KG1 (cell line): Measurements from ENCODE around the gene MKS1.

ENCODE experiments used
- DNase-seq: peaks from one replicate; lab custom pipeline; 2025; lab: John Stamatoyannopoulos, UW

MKS1 gene

DNA sequence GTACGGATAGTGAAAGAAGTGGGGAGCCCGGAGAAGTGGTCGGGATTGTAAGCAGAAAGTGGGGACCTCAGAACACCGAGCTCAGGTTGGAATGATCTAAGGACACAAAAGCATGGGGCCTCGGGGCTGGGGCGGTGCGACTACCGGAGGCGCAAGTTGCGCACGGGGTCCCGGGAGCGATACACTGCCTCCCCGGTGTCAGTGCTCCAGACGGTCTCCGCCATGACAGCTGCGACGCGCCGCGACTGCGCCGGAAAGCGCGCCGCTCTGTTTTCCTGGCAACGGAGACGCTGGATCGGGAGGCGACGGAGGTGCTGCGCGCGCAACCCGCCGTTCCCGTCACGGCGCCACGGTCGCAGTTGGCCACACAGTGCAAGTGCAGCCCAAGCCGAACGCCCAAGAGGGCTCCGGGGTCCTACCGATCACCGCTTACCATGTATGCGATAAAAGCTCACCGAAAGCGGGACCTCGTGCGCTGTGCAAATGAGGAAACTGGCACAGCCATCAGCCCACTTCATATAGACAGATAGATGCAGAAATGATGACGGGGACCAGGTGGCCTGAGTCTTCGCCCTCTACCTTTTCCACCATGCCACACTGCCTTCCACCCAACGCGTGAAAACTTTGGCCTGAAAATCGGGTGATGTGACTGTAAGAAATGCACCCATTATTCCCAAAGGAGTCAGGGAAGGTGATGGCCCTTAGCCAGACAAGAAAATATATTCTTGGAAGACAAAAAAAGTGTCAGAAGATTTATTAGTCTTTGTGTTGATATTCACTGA, at the start of gene MKS1:
Gene MKS1 (minus strand): TSS at position 249 of the 782 bp plus-strand sequence. CDS start 25 bp downstream, at position 224.
- peak; percentile 93 for DNase-seq

DNA sequence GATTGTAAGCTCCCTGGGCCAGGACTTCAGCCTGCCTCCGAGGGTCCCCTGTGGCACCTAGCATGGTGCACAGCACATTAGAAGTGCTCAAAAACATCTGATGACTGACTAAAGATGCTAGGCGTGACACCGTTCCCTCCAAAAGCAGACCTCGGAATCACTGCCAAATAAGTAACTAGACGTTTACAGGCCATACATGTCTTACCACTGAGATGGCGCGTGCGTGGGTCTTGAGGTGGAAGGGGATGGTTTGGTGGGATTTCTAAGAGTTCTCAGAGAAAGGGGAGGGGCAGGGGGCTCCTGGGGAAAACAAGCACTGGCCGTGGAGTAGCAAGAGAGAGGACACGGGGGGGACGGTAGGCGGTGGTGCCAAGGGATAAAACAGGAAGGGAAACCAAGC, 49.3 kb upstream of the MKS1 start:
- no peak for DNase-seq

- no peak for DNase-seq
Observed at GRCh38 chr17:58267347-58268324, 48.6 kb upstream of the MKS1 start.

GRCh38 chr17:58265902-58266875, 47.1 kb upstream of the MKS1 start:
- DNase-seq = no peak

- DNase-seq = no peak
Observed at GRCh38 chr17:58265271-58265670, 46.2 kb upstream of the MKS1 start.

- no peak for DNase-seq
Observed at GRCh38 chr17:58264407-58265103, 45.5 kb upstream of the MKS1 start.

DNA sequence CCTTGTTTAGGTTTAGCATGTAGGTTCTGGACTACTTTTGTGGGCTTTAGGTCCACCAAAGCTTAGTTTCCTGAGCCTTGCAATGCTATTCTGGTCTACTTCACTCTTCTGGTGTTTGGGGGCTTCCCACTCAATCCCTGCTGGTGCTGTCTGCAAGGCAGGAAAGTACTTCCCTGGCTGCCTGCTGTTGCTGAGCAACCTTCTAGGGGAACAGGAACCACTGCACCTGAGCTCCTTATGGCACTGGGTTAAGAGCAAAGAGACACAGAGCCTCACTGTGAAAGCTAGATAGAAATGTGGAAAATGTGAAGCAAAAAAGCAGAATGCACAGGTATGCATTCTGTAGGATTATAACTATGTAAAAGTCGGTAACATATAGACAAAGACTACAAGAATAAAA, 44.7 kb upstream of the MKS1 start:
- no peak for DNase-seq

DNA sequence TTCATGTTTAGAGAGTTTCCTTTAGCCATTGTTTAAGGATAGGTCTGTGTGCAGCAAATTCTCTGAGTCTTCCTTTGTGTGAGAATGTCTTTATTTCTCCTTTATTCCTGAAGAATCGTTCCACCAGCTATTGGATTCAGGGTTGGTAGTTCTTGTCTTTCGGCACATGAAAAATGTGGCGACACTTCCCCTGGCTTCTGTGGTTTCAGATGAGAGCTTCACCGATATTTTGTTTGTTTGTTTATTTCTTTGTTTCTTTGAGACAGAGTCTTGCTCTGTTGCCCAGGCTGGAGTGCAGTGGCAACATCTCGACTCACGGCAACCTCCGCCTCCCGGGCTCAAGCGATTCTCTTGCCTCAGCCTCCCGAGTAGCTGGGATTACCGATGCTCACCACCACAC, 43.1 kb upstream of the MKS1 start:
- no peak for DNase-seq

GRCh38 chr17:58254803-58255202, 35.7 kb upstream of the MKS1 start:
- DNase-seq = no peak

DNA sequence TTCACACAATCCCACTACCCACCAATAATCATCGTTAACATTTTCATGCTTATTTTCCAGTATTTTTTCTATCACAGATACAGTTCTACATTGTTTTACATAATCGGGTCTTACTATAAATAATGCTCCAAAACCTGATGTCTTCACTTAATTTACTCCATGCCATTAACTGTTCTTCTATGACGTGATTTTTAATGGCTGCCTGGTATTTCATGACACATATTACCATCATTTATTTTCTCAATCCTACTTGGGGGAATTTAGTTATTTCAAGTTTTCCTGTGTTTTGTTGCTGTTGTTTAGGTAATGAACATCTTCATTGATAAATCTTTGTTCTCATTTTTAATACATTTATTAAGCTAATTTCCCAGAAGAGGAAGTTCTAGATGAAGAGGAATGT, 34.0 kb upstream of the MKS1 start:
- DNase-seq = no peak

DNA sequence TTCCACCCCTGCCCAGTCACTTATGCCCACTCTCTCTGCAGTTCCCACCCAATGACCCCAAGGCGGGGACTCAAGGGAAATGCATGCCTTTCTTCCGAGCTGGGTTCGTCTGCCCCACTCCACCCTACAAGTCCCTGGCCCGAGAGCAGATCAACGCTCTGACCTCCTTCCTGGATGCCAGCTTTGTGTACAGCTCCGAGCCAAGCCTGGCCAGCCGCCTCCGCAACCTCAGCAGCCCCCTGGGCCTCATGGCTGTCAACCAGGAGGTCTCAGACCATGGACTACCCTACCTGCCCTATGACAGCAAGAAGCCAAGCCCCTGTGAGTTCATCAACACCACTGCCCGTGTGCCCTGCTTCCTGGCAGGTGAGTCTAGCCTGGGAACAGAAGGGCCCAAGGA, 33.1 kb upstream of the MKS1 start:
- DNase-seq = no peak

- DNase-seq = no peak
Observed at GRCh38 chr17:58250344-58251011, 31.4 kb upstream of the MKS1 start.

GRCh38 chr17:58249270-58250133, 30.4 kb upstream of the MKS1 start:
- DNase-seq = peak; percentile 23

DNA sequence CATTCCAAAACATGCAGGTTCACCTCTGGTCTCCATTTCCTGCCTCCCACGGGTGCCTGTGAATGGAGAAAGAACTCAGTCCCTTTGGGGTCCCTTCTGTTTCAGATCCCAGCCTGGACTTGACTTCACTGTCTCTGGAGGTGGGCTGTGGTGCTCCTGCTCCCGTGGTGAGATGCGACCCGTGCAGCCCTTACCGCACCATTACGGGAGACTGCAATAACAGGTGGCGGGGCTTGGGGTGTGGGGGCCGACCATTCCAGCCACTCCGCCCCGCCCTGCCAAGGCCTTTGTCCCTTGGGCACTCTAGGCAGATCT, 29.9 kb upstream of the MKS1 start:
- DNase-seq = no peak

DNA sequence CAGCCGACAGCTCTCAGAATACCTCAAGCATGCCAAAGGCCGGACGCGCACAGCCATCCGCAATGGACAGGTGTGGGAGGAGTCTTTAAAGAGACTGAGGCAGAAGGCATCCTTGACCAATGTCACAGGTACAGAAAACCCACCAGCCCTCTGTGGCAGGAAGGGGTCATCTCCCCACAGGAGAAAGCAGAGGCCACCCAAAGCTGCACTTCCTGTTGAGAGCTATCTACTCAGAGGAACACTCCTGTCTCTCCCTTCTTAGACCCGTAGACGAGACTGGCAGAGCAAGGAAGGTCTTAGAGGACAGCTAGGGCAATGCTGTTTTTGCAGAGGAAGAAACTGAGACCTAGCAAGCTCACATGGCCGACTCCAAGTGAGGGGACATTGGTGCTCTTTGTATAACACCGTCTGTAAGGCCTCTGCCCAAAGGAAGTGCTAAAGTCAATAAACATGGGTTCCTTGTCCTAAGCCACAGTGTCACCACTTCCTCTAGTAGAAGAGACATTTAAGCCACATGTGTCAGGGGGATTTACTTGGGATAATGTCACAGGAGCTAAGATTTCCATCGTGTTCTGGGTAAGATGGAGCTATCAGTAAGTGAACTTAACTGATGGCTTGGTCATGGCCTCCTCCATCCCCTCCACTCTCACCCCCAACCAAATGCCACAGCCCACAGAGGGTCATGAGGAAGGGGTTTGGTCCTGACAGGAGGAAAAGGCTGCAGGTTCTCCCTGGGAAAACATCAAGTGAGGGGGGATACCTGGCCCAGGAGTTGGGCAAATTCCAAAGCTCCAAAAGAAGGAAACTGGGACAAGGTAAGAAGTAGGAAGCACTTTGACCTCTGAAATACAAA, 28.7 kb upstream of the MKS1 start:
- DNase-seq = no peak

DNA sequence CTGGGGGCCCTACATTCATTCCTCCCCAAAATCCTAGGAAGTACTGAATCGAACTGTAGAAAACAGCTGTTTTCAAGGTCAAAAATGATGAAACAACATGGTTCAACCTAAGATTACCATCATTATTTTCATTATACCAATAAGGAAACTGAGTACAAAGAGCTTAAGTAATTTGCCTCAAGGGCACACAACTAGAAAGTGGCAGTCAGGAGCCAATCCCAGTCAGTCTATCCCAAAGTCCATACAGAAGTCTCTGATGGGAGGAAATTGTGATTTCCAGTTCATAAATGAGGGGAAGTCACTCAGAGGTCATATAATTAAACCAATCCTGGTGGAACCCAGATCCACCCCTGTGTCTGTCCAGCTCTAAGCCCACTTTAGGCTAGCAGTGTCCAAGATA, 27.7 kb upstream of the MKS1 start:
- DNase-seq = no peak

DNA sequence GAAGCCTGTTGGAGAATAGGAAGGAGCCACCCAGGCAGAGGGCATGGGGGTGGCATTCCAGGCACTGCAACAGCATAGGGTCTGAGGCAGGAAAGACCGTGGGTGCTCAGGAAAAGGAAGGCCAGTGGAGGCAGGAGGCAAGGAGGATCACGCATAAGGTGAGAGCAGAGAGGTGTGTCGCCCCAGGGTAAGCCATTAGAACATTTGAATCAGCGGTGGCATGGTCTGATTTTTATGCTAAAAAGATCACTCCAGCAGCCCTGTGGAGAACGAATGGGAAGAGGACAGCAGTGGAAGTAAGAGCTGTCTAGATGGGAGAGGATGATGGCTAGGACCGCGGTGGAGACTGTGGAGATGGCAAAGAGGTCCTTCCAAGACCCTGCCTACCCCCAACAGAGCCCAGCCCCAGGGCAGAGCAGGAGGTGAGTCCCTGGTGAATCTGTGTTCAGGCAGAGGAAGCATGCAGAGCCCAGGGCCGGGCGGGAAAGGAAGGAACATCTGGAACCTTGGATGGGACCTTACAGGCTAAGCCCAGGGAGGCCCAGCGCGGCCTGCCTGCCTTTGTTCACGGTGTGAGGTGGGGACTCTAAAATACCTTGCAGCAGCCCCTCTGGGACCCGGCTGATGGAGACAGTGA, 27.2 kb upstream of the MKS1 start:
- DNase-seq = no peak

- no peak for DNase-seq
Observed at GRCh38 chr17:58245428-58246103, 26.5 kb upstream of the MKS1 start.
